GM21786 (cell line): ENCODE data around the gene GH1.
"Not testable (repeated sequence)": the region's sequence is repeated elsewhere in the genome, so short reads cannot be mapped to it uniquely, and the experiment has no call there.

ENCODE experiments used
- ATAC-seq: cut with Tn5 transposase; IDR thresholded peaks from one replicate; pipeline ENCODE4 v1.9.1; 2021; ENCODE audit not compliant: unreplicated experiment

The GH1 gene

GRCh38 chr17:63918789-63919305 is at the start of gene GH1:
Gene GH1 (minus strand): TSS chr17:63918839. CDS start chr17:63918776, 63 bp downstream.
- not testable (repeated sequence) for ATAC-seq

GRCh38 chr17:63967953-63968352 is 49.3 kb upstream of the GH1 start:
- ATAC-seq: no peak

- no peak for ATAC-seq
These were observed 48.1 kb upstream of the GH1 start for GRCh38 chr17:63966646-63967264.

GRCh38 chr17:63963123-63963522 is 44.5 kb upstream of the GH1 start:
- no peak for ATAC-seq

GRCh38 chr17:63962298-63962744 is 43.7 kb upstream of the GH1 start:
- ATAC-seq: no peak

- ATAC-seq: no peak
These were observed 42.9 kb upstream of the GH1 start for GRCh38 chr17:63961355-63962212.

- ATAC-seq: no peak
These were observed 41.8 kb upstream of the GH1 start for GRCh38 chr17:63960430-63960829.

- ATAC-seq: no peak
These were observed 41.4 kb upstream of the GH1 start for GRCh38 chr17:63960006-63960405.

- ATAC-seq: no peak
These were observed 37.8 kb upstream of the GH1 start for GRCh38 chr17:63956296-63956920.

GRCh38 chr17:63955791-63956190 is 37.2 kb upstream of the GH1 start:
- ATAC-seq: no peak

- no peak for ATAC-seq
These were observed 36.6 kb upstream of the GH1 start for GRCh38 chr17:63955232-63955631.

- peak; percentile 59 for ATAC-seq
These were observed 35.9 kb upstream of the GH1 start for GRCh38 chr17:63954402-63955063.

- no peak for ATAC-seq
These were observed 32.6 kb upstream of the GH1 start for GRCh38 chr17:63950940-63951907.

GRCh38 chr17:63949576-63950250 is 31.1 kb upstream of the GH1 start:
- no peak for ATAC-seq

- no peak for ATAC-seq
These were observed 29.9 kb upstream of the GH1 start for GRCh38 chr17:63948521-63948920.

GRCh38 chr17:63947711-63948330 is 29.2 kb upstream of the GH1 start:
- no peak for ATAC-seq

- peak; percentile 59 for ATAC-seq
These were observed 28.1 kb upstream of the GH1 start for GRCh38 chr17:63946440-63947363.
